Uterus (tissue), 4 donors: Measurements from ENCODE around the gene CACHD1. TPM values are rescaled to one million over a fixed set of nuclear protein-coding genes. Genes with fewer than 3 reads are reported as not detected.
A peak's percentile ranks its signal among the peaks of the same experiment; 100 is the strongest.

Experiments used
- DNase-seq, 2 donors: peaks; one replicate each; pipeline ENCODE4 v3.0.0-alpha.2; 2019 to 2020
- H3K27ac ChIP-seq, 2 donors: fragments of 200-600 bp; sonication (generic); 1 replicate in 1 of 2; 2 replicates in 1 of 2; pipeline ENCODE4 v1.5.1; 2016 to 2018
- H3K27me3 ChIP-seq, 2 donors: fragments of 200-600 bp; sonication (generic); one replicate each; pipeline ENCODE4 v1.5.1; 2018 to 2019; ENCODE audit warnings: control low read depth in 1 of 2
- H3K36me3 ChIP-seq, 2 donors: fragments of 200-600 bp; sonication (generic); one replicate each; pipeline ENCODE4 v1.5.1; 2019; ENCODE audit warnings: control low read depth in 1 of 2
- H3K4me1 ChIP-seq, 2 donors: fragments of 200-600 bp; sonication (generic); one replicate each; pipeline ENCODE4 v1.5.1; 2018 to 2019; ENCODE audit warnings: control low read depth in 1 of 2
- H3K4me3 ChIP-seq, 2 donors: fragments of 200-600 bp; sonication (generic); 1 replicate in 1 of 2; 2 replicates in 1 of 2; pipeline ENCODE4 v1.5.1; 2018 to 2019; ENCODE audit warnings: mild to moderate bottlenecking in 1 of 2
- H3K9me3 ChIP-seq, 2 donors: fragments of 200-600 bp; sonication (generic); one replicate each; pipeline ENCODE4 v1.5.1; 2019; ENCODE audit warnings: control low read depth in 1 of 2
- CTCF ChIP-seq, 4 experiments: fragments of 200-600 bp in 2 of 4; fragments of 450-650 bp in 2 of 4; sonication (generic) in 2 of 4; IDR thresholded peaks; one replicate each; pipeline ENCODE4 v1.5.1; 2016 to 2019; ENCODE audit warnings: antibody characterized with exemption in 4 of 4, mild to moderate bottlenecking in 2 of 4, moderate library complexity in 1 of 4
- POLR2A ChIP-seq, 2 donors: fragments of 450-650 bp; IDR thresholded peaks; one replicate each; pipeline ENCODE4 v1.6.1; 2016; ENCODE audit warnings: antibody characterized with exemption in 2 of 2, mild to moderate bottlenecking in 1 of 2, moderate library complexity in 1 of 2
- intact Hi-C: fragments of 100-400 bp; cut with DNase I; formaldehyde crosslinking; loops from one replicate; pipeline ENCODE4 v1.15.1; 2023; ENCODE audit warnings: low total_unique reads
- total RNA-seq, 4 donors: library from RNA; depleted of rRNA in 3 of 4; stranded (reverse); fragments of >200 nt in 3 of 4; gene quantifications; one replicate each; pipeline versions ENCODE4 v1.1.0 to v1.2.4, GENCODE V29; 2014 to 2023
- donor health status: DM: yes; HTN: yes; CAD: no.

The CACHD1 gene
- total RNA-seq, 4 donors from 2014 or later: 19.2 to 39.9 (median 28.8) TPM

GRCh38 chr1:64513545-64513944 is 43.6 kb downstream of the CACHD1 start:
- H3K4me3 ChIP-seq: no peak overlapping the region
- H3K27ac ChIP-seq: peak overlapping the region; percentile 73 to 85
- H3K36me3 ChIP-seq: no peaks in the 10 kb centered on the region
- no peaks in the 10 kb centered on the region for H3K27me3 ChIP-seq
- intact Hi-C loops: no loop called here
- H3K4me1 ChIP-seq: peaks cover 0 to 23% of the 10 kb centered on the region in 2 donors
- H3K9me3 ChIP-seq: no peaks in the 10 kb centered on the region
- TF ChIP-seq CTCF (IDR thresholded peaks at IDR 0.05) (no peak), POLR2A (IDR thresholded peaks at IDR 0.05) (no peak)
- no peak for DNase-seq

- intact Hi-C loops: no loop called here
- Histone ChIP-seq H3K27ac (peak overlapping the region; percentile 73 to 85), H3K36me3 (no peaks in the 10 kb centered on the region), H3K9me3 (no peaks in the 10 kb centered on the region), H3K27me3 (no peaks in the 10 kb centered on the region), H3K4me1 (peaks cover 0 to 28% of the 10 kb centered on the region in 2 donors), H3K4me3 (peak overlapping the region in 1 of 2 donors; percentile 8)
- TF ChIP-seq POLR2A (IDR thresholded peaks at IDR 0.05) (no peak), CTCF (IDR thresholded peaks at IDR 0.05) (no peak)
- DNase-seq: no peak
These were observed 44.4 kb downstream of the CACHD1 start for GRCh38 chr1:64514197-64514765.

- intact Hi-C loops: no loop called here
- no peaks in the 10 kb centered on the region for H3K36me3 ChIP-seq
- TF ChIP-seq CTCF (IDR thresholded peaks at IDR 0.05): no peak
- TF ChIP-seq POLR2A (IDR thresholded peaks at IDR 0.05): no peak
- DNase-seq: peak; percentile 68 to 78
- no peak overlapping the region for H3K4me3 ChIP-seq
- peaks cover 0 to 36% of the 10 kb centered on the region in 2 donors for H3K4me1 ChIP-seq
- H3K27me3 ChIP-seq: no peaks in the 10 kb centered on the region
- peak overlapping the region; percentile 73 to 85 for H3K27ac ChIP-seq
- H3K9me3 ChIP-seq: no peaks in the 10 kb centered on the region
These were observed 45.5 kb downstream of the CACHD1 start for GRCh38 chr1:64515427-64515826.

- Histone ChIP-seq H3K36me3 (no peaks in the 10 kb centered on the region), H3K27me3 (no peaks in the 10 kb centered on the region), H3K9me3 (no peaks in the 10 kb centered on the region), H3K4me1 (peaks cover 0 to 36% of the 10 kb centered on the region in 2 donors), H3K4me3 (no peak overlapping the region), H3K27ac (peak overlapping the region; percentile 8 to 16)
- no peak for DNase-seq
- TF ChIP-seq CTCF (IDR thresholded peaks at IDR 0.05) (no peak), POLR2A (IDR thresholded peaks at IDR 0.05) (no peak)
- intact Hi-C loops: no loop called here
These were observed 46.4 kb downstream of the CACHD1 start for GRCh38 chr1:64516301-64516700.

GRCh38 chr1:64516803-64517568 is 47.1 kb downstream of the CACHD1 start:
- Histone ChIP-seq H3K27me3 (no peaks in the 10 kb centered on the region), H3K4me3 (no peak overlapping the region), H3K36me3 (no peaks in the 10 kb centered on the region), H3K27ac (peak overlapping the region in 1 of 2 donors; percentile 8), H3K4me1 (peaks cover 0 to 36% of the 10 kb centered on the region in 2 donors), H3K9me3 (no peaks in the 10 kb centered on the region)
- DNase-seq: no peak
- TF ChIP-seq POLR2A (IDR thresholded peaks at IDR 0.05) (no peak), CTCF (IDR thresholded peaks at IDR 0.05) (no peak)
- intact Hi-C loops: no loop called here
